NCI-H2107 treated with DMSO at 0.1 percent for 48 hours (cell line): ENCODE data around the gene PAK2.
"Not testable (repeated sequence)": the region's sequence is repeated elsewhere in the genome, so short reads cannot be mapped to it uniquely, and the experiment has no call there.

Experiments used
- DNase-seq: peaks from one replicate; lab custom pipeline; 2025; ENCODE audit not compliant: unreplicated experiment; lab: John Stamatoyannopoulos, UW

The PAK2 gene

DNA sequence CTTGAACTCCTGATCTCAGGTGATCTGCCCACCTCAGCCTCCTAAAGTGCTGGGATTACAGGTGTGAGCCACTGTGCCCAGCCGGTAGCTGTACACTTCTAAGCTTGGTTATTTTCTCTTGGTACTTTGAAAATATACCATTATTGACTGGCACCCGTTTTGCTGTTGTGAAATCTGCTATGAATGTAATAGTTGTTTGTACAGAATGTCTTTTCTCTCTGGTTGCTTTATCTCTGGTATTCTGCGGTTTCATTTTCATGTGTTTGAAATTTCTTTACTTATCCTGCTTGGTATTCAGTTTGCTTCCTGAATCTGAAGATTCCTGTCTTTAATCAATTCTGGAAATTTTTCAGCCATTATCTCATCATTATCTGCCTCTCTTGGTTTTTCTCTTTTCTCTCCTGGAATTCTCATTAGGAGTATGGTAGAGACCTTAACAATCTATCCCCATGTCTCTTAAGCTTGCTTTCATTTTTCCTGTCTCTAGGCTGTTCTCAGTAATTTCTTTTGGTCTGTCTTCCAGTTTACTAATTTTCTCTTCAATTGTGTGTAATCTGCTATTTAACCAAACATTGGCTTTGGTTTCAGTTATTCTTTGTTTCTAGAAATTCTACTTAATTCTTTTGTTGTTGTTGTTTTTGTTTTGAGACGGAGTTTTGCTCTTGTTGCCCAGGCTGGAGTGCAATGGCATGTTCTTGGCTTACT is 2.8 kb upstream of the PAK2 start:
- DNase-seq: no peak

GRCh38 chr3:196737655-196738054 is 2.0 kb upstream of the PAK2 start:
- DNase-seq: no peak

DNA sequence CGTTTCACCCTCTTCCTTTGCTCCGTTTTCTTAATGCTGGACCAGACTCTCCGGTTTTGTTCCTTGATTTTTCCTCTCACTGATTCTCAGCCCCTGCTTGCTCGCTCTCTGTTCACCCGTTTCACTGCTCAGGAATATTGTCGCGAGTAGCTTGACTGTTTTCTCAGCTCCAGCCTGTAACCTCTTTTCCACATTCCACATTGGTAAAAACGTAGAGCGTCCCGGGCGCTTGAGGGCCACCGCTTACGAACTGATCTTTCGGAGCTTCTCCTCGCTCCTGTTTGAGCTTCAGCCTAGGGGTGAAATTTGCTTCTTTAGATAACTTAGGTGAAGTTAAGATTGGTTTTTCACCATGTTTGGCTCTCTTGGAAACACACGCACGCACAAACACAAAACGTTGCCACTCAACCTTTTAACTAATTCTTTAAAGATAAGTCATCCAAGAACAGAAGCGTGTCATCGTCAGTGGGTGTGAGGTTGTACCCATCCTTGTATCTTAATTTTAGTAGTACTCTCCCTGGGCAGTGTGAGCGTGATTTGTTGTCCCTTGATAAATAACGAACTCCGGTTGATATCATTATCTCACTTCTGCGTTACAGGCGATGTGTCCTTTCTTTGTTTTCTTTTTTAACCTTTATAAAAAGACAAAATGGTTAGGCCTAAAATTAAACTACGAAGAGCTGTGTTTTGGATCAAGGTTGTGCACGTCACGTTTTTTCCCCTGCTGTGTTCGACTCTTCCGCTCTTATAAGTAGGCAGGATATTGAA is 1.0 kb downstream of the PAK2 start:
- DNase-seq: peak; percentile 70

- no peak for DNase-seq
Measured at GRCh38 chr3:196741249-196741889, 1.7 kb downstream of the PAK2 start.

DNA sequence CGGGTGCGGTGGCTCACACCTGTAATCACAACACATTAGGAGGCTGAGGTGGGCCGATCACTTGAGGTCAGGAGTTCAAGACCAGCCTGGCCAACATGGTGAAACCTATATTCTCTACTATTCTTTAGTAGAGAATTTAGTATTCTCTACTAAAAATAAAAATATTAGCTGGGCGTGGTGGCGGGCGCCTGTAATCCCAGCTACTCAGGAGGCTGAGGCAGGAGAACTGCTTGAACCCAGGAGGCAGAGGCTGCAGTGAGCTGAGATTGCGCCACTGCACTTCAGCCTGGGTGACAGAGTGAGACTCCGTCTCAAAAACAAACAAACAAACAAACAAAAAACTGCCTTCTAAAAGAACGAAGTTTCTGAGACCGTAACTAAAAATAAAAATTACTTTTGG is 3.9 kb downstream of the PAK2 start:
- not testable (repeated sequence) for DNase-seq

- no peak for DNase-seq
Measured at GRCh38 chr3:196749125-196749524, 9.5 kb downstream of the PAK2 start.

- DNase-seq: no peak
Measured at GRCh38 chr3:196753201-196753600, 13.5 kb downstream of the PAK2 start.

DNA sequence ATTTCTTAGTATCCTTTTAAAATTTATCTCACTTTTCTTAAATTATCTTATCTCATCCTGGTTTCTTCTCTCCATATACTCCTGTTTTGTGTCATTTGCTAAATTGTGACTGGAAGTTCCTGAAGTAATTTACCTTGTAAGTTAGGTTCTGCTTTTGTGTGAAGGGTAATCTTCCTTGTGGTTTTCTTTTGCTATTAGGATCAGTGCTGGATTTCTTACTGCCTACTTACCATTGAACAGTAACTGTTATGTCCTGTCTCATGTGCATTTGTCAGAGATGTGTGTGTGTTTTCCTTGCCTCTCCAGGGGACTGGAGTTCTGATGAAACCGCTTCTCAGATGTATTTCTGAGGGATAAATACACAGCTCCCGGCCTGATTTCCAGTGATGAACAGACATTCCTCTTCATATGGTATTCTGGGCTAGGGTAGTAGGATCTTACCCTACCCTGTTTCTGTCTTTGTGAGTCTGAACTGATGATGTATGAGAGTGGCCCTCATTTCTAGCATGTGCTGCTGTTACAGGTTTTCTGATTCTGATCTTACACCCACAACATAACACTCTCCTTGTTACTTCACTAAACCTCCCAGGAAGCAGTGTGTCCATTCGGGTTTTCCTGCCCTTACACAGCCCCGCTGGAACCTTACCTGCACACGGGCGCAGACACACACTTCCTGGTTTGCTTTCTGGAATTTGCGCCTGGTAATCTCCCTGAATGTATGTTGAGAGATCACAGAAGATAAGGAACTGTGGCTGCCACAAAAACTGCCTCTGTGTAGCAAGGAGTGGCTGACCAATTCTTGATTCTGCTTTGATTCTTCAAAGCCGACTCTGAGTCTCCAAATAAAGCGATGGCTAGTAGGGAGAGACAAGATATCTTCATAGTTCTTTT is 14.7 kb downstream of the PAK2 start:
- no peak for DNase-seq

DNA sequence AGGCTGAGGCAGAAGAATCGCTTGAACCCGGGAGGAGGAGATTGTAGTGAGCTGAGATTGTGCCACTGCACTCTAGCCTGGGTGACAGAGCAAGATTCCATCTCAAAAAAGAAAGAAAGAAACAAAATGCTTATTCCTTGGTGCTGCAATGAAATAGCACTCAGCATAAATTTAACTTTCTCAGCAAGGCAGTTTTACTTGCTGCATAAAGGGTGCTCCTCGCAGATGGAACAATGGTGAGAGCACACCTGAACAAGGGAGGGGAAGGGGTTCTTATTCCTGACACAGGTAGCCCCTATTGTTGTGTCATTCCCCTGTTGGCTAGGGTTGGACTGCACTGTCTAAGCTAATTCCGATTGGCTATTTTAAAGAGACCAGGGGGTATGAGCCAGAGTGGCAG is 17.1 kb downstream of the PAK2 start:
- no peak for DNase-seq

DNA sequence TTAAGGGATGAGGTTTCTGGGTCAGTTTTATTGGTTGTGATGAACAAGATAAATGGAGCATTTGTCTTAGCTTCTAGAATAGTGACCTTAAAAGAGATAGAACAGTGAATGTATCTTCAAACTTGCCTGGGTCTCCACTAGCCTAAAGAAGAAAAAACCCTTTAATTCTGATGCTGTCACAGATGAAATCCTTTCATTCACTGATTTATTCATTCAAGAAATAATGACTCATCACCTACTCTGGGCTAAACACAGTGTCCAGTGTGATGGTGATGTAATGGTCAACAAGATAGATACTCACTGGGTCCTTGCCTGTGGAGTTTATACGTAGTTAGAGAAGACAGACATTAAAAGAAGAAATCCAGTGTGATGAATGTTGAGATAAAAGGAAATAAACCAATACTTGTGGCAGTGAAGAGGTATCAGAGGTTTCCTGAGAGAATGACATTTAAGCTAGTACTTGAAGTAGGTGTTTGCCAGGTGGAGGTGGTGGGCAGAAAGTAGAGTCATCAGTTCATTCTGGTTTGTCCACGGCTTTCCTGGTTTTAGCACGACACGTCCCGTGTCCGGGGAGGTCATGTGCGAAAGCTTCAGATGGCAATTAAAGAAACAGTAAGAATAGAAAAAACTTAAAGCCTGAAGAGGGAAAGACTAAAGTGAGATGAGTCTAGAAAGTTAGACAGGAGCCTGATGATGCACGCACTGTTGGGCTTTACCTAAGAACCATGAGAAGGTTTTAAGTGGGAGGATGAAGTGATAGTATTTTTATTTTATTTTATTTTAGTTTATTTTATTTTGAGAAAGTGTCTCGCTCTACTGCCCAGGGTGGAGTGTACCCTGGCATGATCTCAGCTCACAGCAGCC is 18.5 kb downstream of the PAK2 start:
- DNase-seq: no peak

GRCh38 chr3:196763179-196763578 is 23.5 kb downstream of the PAK2 start:
- no peak for DNase-seq

DNA sequence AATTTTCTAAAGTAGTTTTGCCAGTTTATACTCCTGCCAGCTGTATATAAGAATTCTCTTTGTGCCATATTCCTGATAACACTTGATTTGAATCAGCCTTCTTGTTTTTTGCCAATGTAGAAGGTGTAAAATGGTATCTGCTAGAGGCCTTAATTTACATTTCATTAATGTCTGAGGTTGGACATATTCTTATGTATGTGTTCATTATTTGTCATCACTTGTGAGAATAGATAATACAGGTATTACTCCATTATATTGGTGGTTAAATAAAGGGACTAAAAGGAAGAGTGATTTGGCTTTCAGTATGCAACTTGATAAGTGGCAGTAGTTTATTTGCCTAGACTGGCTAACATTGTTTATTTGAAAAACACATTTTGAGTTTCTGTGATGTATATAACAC is 25.8 kb downstream of the PAK2 start:
- DNase-seq: no peak

- DNase-seq: no peak
Measured at GRCh38 chr3:196771067-196771466, 31.4 kb downstream of the PAK2 start.

- DNase-seq: no peak
Measured at GRCh38 chr3:196772102-196772501, 32.4 kb downstream of the PAK2 start.

DNA sequence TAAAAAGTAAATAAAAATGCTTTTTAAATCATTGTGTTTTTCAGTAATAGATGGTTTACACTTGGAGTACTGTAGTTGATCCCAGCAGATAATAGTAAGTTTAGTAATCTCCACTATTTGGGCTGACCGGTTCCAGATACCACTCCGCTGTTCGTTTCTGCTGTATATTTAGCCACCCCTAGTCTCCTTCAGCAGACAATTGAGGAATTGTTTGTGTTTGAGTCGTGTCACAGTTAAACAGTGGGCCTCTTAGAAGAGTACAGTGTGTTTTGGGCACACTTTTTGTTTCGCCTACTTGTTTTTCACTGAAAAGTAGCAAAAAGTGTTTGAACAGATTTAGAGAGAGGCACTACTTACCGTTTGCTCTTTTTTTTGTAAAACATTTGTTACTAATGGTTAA is 33.2 kb downstream of the PAK2 start:
- no peak for DNase-seq

GRCh38 chr3:196774191-196774820 is 34.6 kb downstream of the PAK2 start:
- no peak for DNase-seq

DNA sequence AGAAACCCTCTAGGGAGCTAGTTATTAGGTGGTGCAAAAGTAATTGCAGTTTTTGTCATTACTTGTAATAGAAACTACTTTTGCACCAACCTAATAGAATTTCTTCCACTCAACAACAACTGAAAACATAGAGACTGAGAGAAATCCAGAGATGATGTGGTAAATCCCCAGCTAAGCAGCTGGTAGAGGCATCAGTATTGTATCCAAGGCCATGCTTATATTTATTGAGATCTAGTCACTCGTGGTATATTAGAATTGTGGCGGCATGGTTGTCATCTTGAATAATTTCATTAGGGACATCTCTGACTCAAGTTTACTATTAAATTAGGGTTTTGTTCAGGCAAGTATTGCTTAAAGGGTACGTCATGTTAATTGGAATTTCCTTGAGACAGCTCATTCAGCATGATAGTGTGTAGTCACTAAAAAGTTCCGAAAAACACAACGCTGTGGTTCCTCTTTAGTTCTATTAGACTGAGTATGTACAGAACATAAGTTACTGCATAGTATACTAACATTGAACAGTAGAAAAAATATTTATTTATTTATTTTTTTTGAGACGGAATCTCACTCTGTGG is 35.3 kb downstream of the PAK2 start:
- no peak for DNase-seq

- DNase-seq: no peak
Measured at GRCh38 chr3:196775938-196776337, 36.3 kb downstream of the PAK2 start.

DNA sequence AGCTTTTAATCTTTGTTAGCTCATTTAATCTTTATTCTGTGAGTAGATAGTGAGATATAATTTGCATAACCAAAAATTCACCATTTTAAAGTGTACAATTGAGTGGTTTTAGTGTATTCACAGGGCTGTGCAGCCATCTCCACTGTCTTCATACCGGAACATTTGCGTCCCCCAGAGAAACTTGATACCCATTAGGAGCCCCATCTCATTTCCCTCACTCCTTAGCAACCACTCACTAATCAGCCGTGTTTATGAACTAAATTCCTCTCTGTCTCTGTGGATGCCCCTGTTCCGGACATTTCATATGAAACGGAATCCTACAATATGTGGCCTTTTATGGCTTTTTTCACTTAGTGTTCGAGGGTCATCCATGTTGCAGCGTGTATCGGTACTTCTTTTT is 38.2 kb downstream of the PAK2 start:
- DNase-seq: no peak
